HG03135 (cell line): ENCODE measurements around the gene RAB8B.

Experiments
- ATAC-seq: cut with Tn5 transposase; IDR thresholded peaks from one replicate; pipeline ENCODE4 v1.9.1; 2021; ENCODE audit warnings: mild to moderate bottlenecking, moderate library complexity; ENCODE audit not compliant: unreplicated experiment

Gene RAB8B

GRCh38 chr15:63305260-63305659 is 115.9 kb downstream of the RAB8B start:
- ATAC-seq = no peak

GRCh38 chr15:63306492-63307073 is 117.2 kb downstream of the RAB8B start:
- no peak for ATAC-seq

- no peak for ATAC-seq
Measured at GRCh38 chr15:63308491-63308890, 119.1 kb downstream of the RAB8B start.

- ATAC-seq = no peak
Measured at GRCh38 chr15:63308947-63309346, 119.5 kb downstream of the RAB8B start.

GRCh38 chr15:63310646-63311045 is 121.2 kb downstream of the RAB8B start:
- no peak for ATAC-seq

GRCh38 chr15:63312286-63312685 is 122.9 kb downstream of the RAB8B start:
- no peak for ATAC-seq

GRCh38 chr15:63313825-63314224 is 124.4 kb downstream of the RAB8B start:
- ATAC-seq = no peak

GRCh38 chr15:63314409-63314808 is 125.0 kb downstream of the RAB8B start:
- no peak for ATAC-seq
